Fibroblast of the aortic adventitia (primary cell): ENCODE results near the gene ROR1. TPM values are rescaled to one million over a fixed set of nuclear protein-coding genes. Genes with fewer than 3 reads are reported as not detected.

ENCODE experiments used
- DNase-seq: peaks from one replicate; pipeline ENCODE4 v3.0.0-alpha.2; 2010; ENCODE audit warnings: low read depth
- H3K4me3 ChIP-seq: 2 replicates; pipeline ENCODE4 v1.5.1; 2011; ENCODE audit warnings: low read depth, mild to moderate bottlenecking, control low read depth, low read length, moderate library complexity
- total RNA-seq: library from RNA; depleted of rRNA; stranded (reverse); fragments of >200 nt; gene quantifications from 2 replicates; pipeline ENCODE4 v1.2.3, GENCODE V29; 2012; ENCODE audit warnings: low replicate concordance
- TF ChIP-seq, protein P1 (sequence below): IDR thresholded peaks from 2 replicates; pipeline ENCODE4 v1.5.1; 2011; ENCODE audit warnings: mild to moderate bottlenecking, low read length, control low read depth, inconsistent platforms; ENCODE audit not compliant: insufficient read depth

Gene ROR1
- total RNA-seq, 1 donor = 18.8 TPM

DNA sequence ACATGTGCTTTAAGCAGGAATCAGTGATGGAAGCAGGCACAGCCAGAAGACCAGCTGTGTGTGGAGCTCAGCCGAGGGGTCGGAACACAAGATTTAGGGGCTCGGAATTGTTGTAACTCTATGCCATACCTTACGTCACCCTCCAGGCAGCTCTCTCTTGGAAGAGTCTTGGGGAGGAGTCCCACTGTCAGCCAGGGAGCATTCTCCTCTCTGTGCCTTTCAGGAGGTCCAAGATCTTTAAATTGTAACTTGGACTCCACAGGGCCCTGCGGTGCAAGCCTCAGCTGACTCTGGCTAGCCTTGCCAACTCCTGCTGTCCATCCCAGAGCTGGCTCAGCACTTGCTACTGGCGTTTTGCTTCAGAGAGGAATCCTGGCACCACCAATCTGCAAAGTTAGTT is 26.4 kb upstream of the ROR1 start:
- DNase-seq = peak; percentile 57
- no peak overlapping the region for H3K4me3 ChIP-seq
- TF ChIP-seq, protein P1, sequence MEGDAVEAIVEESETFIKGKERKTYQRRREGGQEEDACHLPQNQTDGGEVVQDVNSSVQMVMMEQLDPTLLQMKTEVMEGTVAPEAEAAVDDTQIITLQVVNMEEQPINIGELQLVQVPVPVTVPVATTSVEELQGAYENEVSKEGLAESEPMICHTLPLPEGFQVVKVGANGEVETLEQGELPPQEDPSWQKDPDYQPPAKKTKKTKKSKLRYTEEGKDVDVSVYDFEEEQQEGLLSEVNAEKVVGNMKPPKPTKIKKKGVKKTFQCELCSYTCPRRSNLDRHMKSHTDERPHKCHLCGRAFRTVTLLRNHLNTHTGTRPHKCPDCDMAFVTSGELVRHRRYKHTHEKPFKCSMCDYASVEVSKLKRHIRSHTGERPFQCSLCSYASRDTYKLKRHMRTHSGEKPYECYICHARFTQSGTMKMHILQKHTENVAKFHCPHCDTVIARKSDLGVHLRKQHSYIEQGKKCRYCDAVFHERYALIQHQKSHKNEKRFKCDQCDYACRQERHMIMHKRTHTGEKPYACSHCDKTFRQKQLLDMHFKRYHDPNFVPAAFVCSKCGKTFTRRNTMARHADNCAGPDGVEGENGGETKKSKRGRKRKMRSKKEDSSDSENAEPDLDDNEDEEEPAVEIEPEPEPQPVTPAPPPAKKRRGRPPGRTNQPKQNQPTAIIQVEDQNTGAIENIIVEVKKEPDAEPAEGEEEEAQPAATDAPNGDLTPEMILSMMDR = no peak

GRCh38 chr1:63748046-63748580 is 25.7 kb upstream of the ROR1 start:
- TF ChIP-seq, protein P1 = no peak
- H3K4me3 ChIP-seq = no peak overlapping the region
- no peak for DNase-seq

DNA sequence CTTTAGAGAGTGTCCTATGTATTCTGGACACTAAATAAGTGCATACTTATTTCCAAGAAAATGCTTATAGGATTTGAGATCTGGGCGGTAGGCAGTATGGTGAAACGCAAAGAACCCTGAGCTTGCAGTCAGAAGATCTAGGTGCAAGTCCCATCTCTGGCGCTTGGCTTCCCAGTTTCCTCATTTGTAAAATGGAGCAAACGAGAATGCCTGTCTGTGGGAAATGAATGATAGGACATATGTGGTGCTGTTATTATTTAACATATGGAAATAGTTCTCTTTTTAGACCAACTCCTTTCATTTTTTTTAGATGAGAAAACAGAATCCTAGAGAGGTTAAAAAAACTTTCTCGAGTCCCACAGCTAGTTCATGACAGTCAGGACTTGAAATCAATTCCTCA is 25.2 kb upstream of the ROR1 start:
- H3K4me3 ChIP-seq = no peak overlapping the region
- TF ChIP-seq, protein P1 = no peak
- DNase-seq = no peak

DNA sequence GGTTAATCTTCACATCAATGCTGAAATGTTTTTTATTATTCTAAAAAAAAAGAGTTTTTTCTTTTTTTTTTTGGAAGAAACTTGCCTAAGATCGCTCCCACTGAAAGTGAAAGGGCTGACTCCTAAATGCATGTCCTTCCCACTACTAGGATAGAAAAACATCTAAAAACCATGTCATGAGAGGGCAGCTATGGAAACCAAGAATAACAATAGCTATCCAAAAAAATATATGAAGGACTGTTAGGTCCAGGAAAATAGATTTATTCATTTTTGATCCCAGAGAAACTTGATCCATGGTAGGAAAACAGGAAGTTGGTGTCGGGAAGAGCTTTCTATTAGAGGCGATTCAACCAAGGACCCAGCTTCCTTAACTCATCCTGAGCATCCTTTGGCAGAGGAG is 23.1 kb upstream of the ROR1 start:
- peak; percentile 44 for DNase-seq
- TF ChIP-seq, protein P1 = no peak
- no peak overlapping the region for H3K4me3 ChIP-seq

DNA sequence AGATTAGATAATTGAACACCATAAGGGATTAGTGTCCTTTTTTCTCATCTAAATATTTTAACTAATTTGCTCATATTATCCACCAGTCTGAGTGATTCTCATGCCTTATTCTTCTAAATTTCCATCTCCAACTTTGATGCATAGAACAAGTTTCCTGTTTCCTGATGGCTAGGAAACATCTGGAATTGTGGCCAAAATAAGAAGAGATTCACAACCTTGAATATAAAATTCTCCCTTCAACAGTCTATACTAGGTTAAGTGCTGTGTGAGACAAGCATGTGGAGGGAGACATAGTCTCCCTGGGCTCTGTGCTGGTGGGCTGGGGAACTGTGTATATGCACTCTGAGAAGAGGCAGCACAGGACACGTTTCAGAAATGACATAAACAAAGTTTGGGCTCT is 21.6 kb upstream of the ROR1 start:
- DNase-seq = no peak
- TF ChIP-seq, protein P1 = no peak

DNA sequence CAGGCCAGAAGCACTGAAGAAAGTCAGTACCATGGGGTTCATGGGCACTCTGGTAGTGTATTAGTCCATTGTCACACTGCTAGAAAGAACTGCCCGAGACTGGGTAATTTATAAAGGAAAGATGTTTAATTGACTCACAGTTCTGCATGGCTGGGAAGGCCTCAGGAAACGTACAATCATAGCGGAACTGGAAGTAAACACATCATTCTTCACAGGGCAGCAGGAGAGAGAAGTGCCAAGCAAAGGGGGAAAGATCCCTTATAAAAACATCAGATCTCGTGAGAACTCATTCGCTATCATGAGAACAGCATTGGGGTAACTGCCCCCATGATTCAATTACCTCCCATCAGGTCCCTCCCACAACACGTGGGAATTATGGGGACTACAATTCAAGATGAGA is 20.2 kb upstream of the ROR1 start:
- TF ChIP-seq, protein P1 = no peak
- DNase-seq = no peak

More for the DNA sequence above, 21.6 kb upstream of the ROR1 start:
- H3K4me3 ChIP-seq = no peak overlapping the region

DNA sequence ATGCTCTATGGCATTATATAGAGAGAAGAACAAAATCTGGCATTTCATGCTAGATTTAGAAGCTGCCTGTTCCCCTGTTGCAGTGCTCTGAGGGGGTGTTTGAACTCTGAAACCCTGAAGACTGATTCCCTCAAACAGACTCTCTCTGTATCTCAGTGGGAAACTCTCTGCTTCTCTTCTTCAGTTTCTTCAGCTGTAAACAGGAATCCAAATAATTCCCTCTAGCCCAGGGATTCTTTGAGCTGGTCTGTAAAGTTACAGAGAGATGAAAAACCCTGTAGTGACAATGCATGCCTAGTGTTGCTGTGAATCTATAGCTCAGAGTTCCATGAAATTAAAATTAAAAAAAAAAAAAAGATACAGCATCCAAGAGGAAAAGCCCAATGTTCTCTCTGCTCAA is 17.0 kb upstream of the ROR1 start:
- no peak for DNase-seq
- no peak overlapping the region for H3K4me3 ChIP-seq
- TF ChIP-seq, protein P1 = no peak

More for the DNA sequence above, 20.2 kb upstream of the ROR1 start:
- H3K4me3 ChIP-seq = no peak overlapping the region
